Activated B cell treated with CpG ODN at 0.5 μM for 24 hours (primary cell): ENCODE measurements around the gene TBC1D10B. TPM values are rescaled to one million over a fixed set of nuclear protein-coding genes. Genes with fewer than 3 reads are reported as not detected.
"Not testable (repeated sequence)": the region's sequence is repeated elsewhere in the genome, so short reads cannot be mapped to it uniquely, and the experiment has no call there.

ENCODE experiments used
- ATAC-seq: fragments of 200-7000 bp; cut with Tn5 transposase; one replicate; pipeline ENCODE4 v1.10.0; 2021; ENCODE audit warnings: low read depth, mild to moderate bottlenecking, moderate library complexity
- CTCF ChIA-PET: fragments of 350-600 bp; sonication (Branson Sonifier 250); formaldehyde crosslinking; loops from one replicate; lab custom pipeline; 2021; ENCODE audit warnings: antibody characterized with exemption; lab: Charles Lee
- POLR2A ChIA-PET: fragments of 350-600 bp; sonication (Branson Sonifier 250); formaldehyde crosslinking; loops from one replicate; lab custom pipeline; 2021; ENCODE audit warnings: antibody characterized with exemption; lab: Charles Lee
- DNase-seq: peaks from one replicate; pipeline ENCODE4 v3.0.0; 2022
- H3K27ac Mint-ChIP-seq: one replicate; pipeline ENCODE4 v1.8.0; 2020; ENCODE audit warnings: mixed read lengths
- H3K27me3 Mint-ChIP-seq: one replicate; pipeline ENCODE4 v1.8.0; 2021; ENCODE audit warnings: mixed read lengths
- H3K36me3 Mint-ChIP-seq: one replicate; pipeline ENCODE4 v1.8.0; 2021; ENCODE audit warnings: low read depth, mixed read lengths
- H3K4me1 Mint-ChIP-seq: one replicate; pipeline ENCODE4 v1.8.0; 2021; ENCODE audit warnings: mixed read lengths
- H3K4me3 Mint-ChIP-seq: one replicate; pipeline ENCODE4 v1.8.0; 2020; ENCODE audit warnings: mild to moderate bottlenecking, mixed read lengths
- H3K9me3 Mint-ChIP-seq: one replicate; pipeline ENCODE4 v1.8.0; 2020; ENCODE audit warnings: mixed read lengths
- intact Hi-C: fragments of 100-400 bp; cut with micrococcal nuclease; formaldehyde crosslinking; loops from one replicate; pipeline ENCODE4 v1.15.1; 2024
- total RNA-seq: library from RNA; stranded (reverse); gene quantifications from 2 replicates; pipeline ENCODE4 v1.2.3, GENCODE V29; 2022
- TF ChIP-seq, protein P1 (sequence below): fragments of 200-600 bp; IDR thresholded peaks from one replicate; pipeline ENCODE4 v1.8.0; 2022; ENCODE audit warnings: antibody characterized with exemption, mild to moderate bottlenecking

Gene TBC1D10B
- total RNA-seq, 1 donor from 2014 or later, result 50.2 TPM

DNA sequence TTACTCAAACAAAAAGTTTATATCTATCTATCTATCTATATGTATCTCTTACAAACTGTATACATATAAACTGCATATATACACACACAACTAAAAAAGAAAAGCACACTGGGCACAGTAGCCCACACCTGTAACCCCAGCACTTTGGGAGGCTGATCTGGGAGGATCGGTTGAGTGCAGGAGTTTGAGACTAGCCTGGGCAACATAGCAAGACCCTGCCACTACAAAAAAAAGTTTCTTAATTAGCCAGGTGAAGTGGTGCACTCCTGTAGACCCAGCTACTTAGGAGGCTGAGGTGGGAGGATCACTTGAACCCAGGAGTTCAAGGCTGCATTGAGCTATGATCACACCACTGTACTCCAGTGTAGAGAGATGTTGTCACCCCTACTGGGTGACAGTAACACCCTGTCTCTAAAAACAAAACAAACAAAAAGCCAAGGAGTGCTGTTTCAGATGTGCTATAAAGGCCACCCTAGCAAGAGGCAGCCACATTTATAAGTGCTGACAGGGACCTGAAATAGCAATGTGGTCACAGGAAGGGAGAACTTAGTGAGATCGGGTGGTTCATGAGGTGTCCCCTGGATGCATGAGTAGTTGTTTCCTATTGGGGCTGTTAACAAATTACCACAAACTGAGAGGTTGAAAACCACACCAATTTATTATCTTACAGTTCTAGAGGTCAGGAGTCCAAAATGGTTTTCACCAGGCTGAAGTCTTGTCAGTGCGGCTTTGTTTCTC, 20.0 kb downstream of the TBC1D10B start:
- Mint-ChIP-seq H3K9me3 (no peaks in the 10 kb centered on the region), H3K36me3 (peaks cover 56% of the 10 kb centered on the region), H3K4me1 (peaks cover 52% of the 10 kb centered on the region), H3K27ac (peak overlapping the region; percentile 79), H3K4me3 (peak overlapping the region; percentile 67), H3K27me3 (no peaks in the 10 kb centered on the region)
- CTCF ChIA-PET, result no interaction called here
- intact Hi-C loops, result no loop called here
- POLR2A ChIA-PET, result interaction anchor here (0.6 to 1.1 kb wide), 5 partner anchors 14 to 123 kb away, joined by 3 to 15 read pairs (median 4); partner anchors contain the start of gene SEPTIN1
- peak; percentile 18 for ATAC-seq
- TF ChIP-seq, protein P1, sequence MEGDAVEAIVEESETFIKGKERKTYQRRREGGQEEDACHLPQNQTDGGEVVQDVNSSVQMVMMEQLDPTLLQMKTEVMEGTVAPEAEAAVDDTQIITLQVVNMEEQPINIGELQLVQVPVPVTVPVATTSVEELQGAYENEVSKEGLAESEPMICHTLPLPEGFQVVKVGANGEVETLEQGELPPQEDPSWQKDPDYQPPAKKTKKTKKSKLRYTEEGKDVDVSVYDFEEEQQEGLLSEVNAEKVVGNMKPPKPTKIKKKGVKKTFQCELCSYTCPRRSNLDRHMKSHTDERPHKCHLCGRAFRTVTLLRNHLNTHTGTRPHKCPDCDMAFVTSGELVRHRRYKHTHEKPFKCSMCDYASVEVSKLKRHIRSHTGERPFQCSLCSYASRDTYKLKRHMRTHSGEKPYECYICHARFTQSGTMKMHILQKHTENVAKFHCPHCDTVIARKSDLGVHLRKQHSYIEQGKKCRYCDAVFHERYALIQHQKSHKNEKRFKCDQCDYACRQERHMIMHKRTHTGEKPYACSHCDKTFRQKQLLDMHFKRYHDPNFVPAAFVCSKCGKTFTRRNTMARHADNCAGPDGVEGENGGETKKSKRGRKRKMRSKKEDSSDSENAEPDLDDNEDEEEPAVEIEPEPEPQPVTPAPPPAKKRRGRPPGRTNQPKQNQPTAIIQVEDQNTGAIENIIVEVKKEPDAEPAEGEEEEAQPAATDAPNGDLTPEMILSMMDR, result no peak
- DNase-seq, result no peak

DNA sequence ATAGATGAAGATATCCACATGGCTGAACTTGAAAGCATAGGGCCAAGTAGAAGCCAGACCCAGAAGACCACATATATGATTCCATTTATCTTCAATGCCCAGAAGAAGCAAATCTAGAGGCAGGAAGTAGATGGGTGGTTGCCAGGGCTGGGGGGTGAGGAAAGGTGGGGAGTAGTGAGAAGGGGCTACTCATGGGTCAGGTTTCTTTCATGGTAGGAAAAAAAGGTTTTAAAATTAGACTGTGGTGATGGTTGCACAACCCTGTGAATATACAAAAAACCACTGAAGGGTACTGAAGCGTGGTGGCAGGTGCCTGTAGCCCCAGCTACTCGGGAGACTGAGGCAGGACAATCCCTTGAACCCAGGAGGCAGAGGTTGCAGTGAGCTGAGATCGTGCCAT, 20.6 kb downstream of the TBC1D10B start:
- Mint-ChIP-seq H3K4me3 (peak overlapping the region; percentile 67), H3K9me3 (no peaks in the 10 kb centered on the region), H3K4me1 (peaks cover 48% of the 10 kb centered on the region), H3K27ac (peak overlapping the region; percentile 79), H3K36me3 (peaks cover 51% of the 10 kb centered on the region), H3K27me3 (no peaks in the 10 kb centered on the region)
- DNase-seq (no peak), ATAC-seq (peak; percentile 35)
- TF ChIP-seq, protein P1, result no peak
- POLR2A ChIA-PET, result interaction anchor here (0.6 to 1.1 kb wide), 6 partner anchors 15 to 124 kb away, joined by 3 to 15 read pairs (median 4); partner anchors contain the start of gene SEPTIN1
- CTCF ChIA-PET, result no interaction called here
- intact Hi-C loops, result no loop called here

DNA sequence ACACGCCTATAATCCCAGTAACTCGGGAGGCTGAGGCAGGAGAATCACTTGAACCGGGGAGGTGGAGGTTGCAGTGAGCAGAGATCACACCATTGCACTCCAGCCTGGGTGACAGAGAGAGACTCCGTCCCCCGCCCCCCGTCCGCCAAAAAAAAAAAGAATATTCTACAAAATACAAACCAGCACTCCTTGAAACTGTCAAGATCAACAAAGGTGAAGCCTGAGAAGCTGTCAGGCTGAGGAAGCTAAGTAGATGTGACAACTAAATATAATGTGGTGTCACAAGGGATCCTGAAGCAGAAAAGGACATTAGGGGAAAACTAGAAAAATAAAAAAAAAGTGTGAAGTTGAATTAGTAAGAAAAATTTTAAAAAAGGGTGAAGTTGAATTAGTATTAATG, 21.4 kb downstream of the TBC1D10B start:
- Mint-ChIP-seq H3K27me3 (no peaks in the 10 kb centered on the region), H3K9me3 (no peaks in the 10 kb centered on the region), H3K36me3 (peaks cover 44% of the 10 kb centered on the region), H3K4me3 (no peak overlapping the region), H3K4me1 (peaks cover 40% of the 10 kb centered on the region), H3K27ac (peak overlapping the region; percentile 79)
- intact Hi-C loops, result no loop called here
- ChIA-PET POLR2A (interaction anchor here (0.7 to 1.1 kb wide), 4 partner anchors 34 to 206 kb away, joined by 3 to 15 read pairs (median 4); partner anchors contain the start of gene SEPTIN1), CTCF (no interaction called here)
- no peak for ATAC-seq
- DNase-seq, result no peak
- TF ChIP-seq, protein P1, result no peak

DNA sequence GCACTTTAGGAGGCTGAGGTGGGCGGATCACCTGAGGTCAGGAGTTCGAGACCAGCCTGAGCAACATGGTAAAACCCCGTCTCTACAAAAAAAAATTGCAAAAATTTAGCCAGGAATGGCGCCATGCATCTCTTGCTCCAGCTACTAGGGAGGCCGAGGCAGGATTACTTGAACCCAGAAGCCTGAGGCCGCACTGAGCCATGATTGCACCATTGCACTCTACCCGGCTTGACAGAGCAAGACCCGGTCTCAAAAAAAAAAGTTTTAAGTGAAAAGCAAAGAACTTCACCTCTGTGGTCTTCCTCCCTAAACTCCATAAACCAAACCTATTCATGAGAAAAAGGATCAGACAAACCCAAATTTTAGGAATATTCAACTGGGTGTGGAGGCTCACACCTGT, 22.2 kb downstream of the TBC1D10B start:
- ChIA-PET CTCF (no interaction called here), POLR2A (interaction anchor here (0.7 to 1.0 kb wide), 2 partner anchors 8 to 206 kb away, joined by 4 to 6 read pairs; no protein-coding TSS in a partner anchor)
- Mint-ChIP-seq H3K27ac (no peak overlapping the region), H3K4me1 (peaks cover 34% of the 10 kb centered on the region), H3K9me3 (no peaks in the 10 kb centered on the region), H3K27me3 (no peaks in the 10 kb centered on the region), H3K4me3 (no peak overlapping the region), H3K36me3 (peaks cover 37% of the 10 kb centered on the region)
- no peak for ATAC-seq
- intact Hi-C loops, result no loop called here
- TF ChIP-seq, protein P1, result no peak
- no peak for DNase-seq

DNA sequence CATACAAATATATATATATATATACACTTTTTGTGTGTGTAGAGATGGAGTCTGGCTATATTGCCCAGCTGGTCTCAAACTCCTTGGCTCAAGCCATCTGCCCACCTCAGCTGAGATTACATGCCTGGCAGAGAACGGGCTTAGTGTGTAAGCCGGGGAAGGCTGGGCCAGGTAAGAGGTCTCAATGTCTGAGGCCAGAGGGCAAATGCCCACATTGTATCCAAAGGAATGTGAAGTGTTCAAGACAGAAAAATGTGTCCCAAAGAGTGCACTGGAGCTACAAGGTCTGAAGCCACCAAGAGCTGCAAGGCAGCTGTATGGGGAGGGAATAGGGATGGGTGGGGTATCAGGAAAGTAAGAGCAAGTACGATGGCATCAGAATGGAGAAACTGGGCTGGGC, 24.0 kb downstream of the TBC1D10B start:
- POLR2A ChIA-PET, result no interaction called here
- Mint-ChIP-seq H3K4me3 (no peak overlapping the region), H3K27ac (no peak overlapping the region), H3K27me3 (no peaks in the 10 kb centered on the region), H3K4me1 (peaks cover 27% of the 10 kb centered on the region), H3K36me3 (peaks cover 20% of the 10 kb centered on the region), H3K9me3 (no peaks in the 10 kb centered on the region)
- intact Hi-C loops, result no loop called here
- DNase-seq, result no peak
- CTCF ChIA-PET, result interaction anchor here (0.6 to 1.0 kb wide), 2 partner anchors 18 to 513 kb away, joined by 3 read pairs; no protein-coding TSS in a partner anchor
- TF ChIP-seq, protein P1, result no peak
- no peak for ATAC-seq

DNA sequence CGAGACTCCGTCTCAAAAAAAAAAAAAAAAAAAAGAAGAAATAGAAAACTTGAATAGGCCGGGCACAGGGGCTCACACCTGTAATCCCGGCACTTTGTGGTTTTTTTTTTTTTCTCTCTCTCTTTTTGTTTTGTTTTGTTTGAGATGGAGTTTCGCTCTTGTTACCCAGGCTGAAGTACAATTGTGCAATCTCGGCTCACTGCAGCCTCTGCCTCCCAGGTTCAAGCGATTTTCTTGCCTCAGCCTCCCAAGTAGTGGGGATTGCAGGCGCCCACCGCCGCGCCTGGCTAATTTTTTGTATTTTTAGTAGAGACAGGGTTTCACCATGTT, 26.8 kb downstream of the TBC1D10B start:
- H3K4me3 Mint-ChIP-seq, DNase-seq, H3K9me3 Mint-ChIP-seq, H3K27me3 Mint-ChIP-seq, H3K4me1 Mint-ChIP-seq, CTCF ChIA-PET, intact Hi-C loops, POLR2A ChIA-PET, H3K27ac Mint-ChIP-seq, ATAC-seq, H3K36me3 Mint-ChIP-seq: not testable (repeated sequence)
